Measurements from ENCODE around the gene NT5C3A. TPM values are rescaled to one million over a fixed set of nuclear protein-coding genes. Genes with fewer than 3 reads are reported as not detected.
"Not testable (repeated sequence)": the region's sequence is repeated elsewhere in the genome, so short reads cannot be mapped to it uniquely, and the experiment has no call there.

NT5C3A gene
- total and polyA plus RNA-seq, 2 donors, result 33.0 to 50.0 TPM

- not testable (repeated sequence) for H3K27ac ChIP-seq (ENCODE audit: low read depth in 1 of 2, low read length in 1 of 2); H3K9me3 ChIP-seq (ENCODE audit: control insufficient read depth in 2 of 2, insufficient read depth in 1 of 2, low read length in 1 of 2); H3K4me1 ChIP-seq (ENCODE audit: control insufficient read depth in 2 of 2, insufficient read depth in 2 of 2, low read length in 2 of 2); DNase-seq (ENCODE audit: low read depth in 6 of 9, low spot score in 9 of 9); H3K4me3 ChIP-seq (ENCODE audit: low read length in 2 of 2); H3K27me3 ChIP-seq (ENCODE audit: control insufficient read depth in 2 of 2, insufficient read depth in 1 of 2, low read length in 1 of 2); H3K36me3 ChIP-seq (ENCODE audit: control insufficient read depth in 2 of 2, insufficient read depth in 2 of 2, low read length in 1 of 2)
- WGBS, result no CpG with 5 or more reads among the region's 2 CpGs
Measured at GRCh38 chr7:32979902-32980301, 82.7 kb downstream of the NT5C3A start.

- 96% methylated on average over 6 of the region's 6 CpGs for WGBS
- H3K27me3 ChIP-seq (ENCODE audit: control insufficient read depth in 2 of 2, insufficient read depth in 1 of 2, low read length in 1 of 2); DNase-seq (ENCODE audit: low read depth in 6 of 9, low spot score in 9 of 9); H3K4me1 ChIP-seq (ENCODE audit: control insufficient read depth in 2 of 2, insufficient read depth in 2 of 2, low read length in 2 of 2); H3K36me3 ChIP-seq (ENCODE audit: control insufficient read depth in 2 of 2, insufficient read depth in 2 of 2, low read length in 1 of 2); H3K9me3 ChIP-seq (ENCODE audit: control insufficient read depth in 2 of 2, insufficient read depth in 1 of 2, low read length in 1 of 2); H3K27ac ChIP-seq (ENCODE audit: low read depth in 1 of 2, low read length in 1 of 2); H3K4me3 ChIP-seq (ENCODE audit: low read length in 2 of 2): not testable (repeated sequence)
Measured at GRCh38 chr7:32979246-32979645, 83.3 kb downstream of the NT5C3A start.

GRCh38 chr7:32977159-32977558, 85.4 kb downstream of the NT5C3A start:
- not testable (repeated sequence) for H3K36me3 ChIP-seq (ENCODE audit: control insufficient read depth in 2 of 2, insufficient read depth in 2 of 2, low read length in 1 of 2); H3K4me1 ChIP-seq (ENCODE audit: control insufficient read depth in 2 of 2, insufficient read depth in 2 of 2, low read length in 2 of 2); DNase-seq (ENCODE audit: low read depth in 6 of 9, low spot score in 9 of 9); H3K27me3 ChIP-seq (ENCODE audit: control insufficient read depth in 2 of 2, insufficient read depth in 1 of 2, low read length in 1 of 2); H3K9me3 ChIP-seq (ENCODE audit: control insufficient read depth in 2 of 2, insufficient read depth in 1 of 2, low read length in 1 of 2); H3K4me3 ChIP-seq (ENCODE audit: low read length in 2 of 2); H3K27ac ChIP-seq (ENCODE audit: low read depth in 1 of 2, low read length in 1 of 2)
- WGBS, result 99% methylated on average over 2 of the region's 2 CpGs

GRCh38 chr7:32971967-32972366, 90.6 kb downstream of the NT5C3A start:
- H3K36me3 ChIP-seq (ENCODE audit: control insufficient read depth in 2 of 2, insufficient read depth in 2 of 2, low read length in 1 of 2); H3K9me3 ChIP-seq (ENCODE audit: control insufficient read depth in 2 of 2, insufficient read depth in 1 of 2, low read length in 1 of 2); H3K27ac ChIP-seq (ENCODE audit: low read depth in 1 of 2, low read length in 1 of 2); H3K4me1 ChIP-seq (ENCODE audit: control insufficient read depth in 2 of 2, insufficient read depth in 2 of 2, low read length in 2 of 2); H3K4me3 ChIP-seq (ENCODE audit: low read length in 2 of 2); H3K27me3 ChIP-seq (ENCODE audit: control insufficient read depth in 2 of 2, insufficient read depth in 1 of 2, low read length in 1 of 2); DNase-seq (ENCODE audit: low read depth in 6 of 9, low spot score in 9 of 9): not testable (repeated sequence)
- WGBS, result 94% methylated on average over 2 of the region's 3 CpGs

GRCh38 chr7:32967268-32967582, 95.4 kb downstream of the NT5C3A start:
- WGBS, result 92% methylated on average over 4 of the region's 4 CpGs
- H3K36me3 ChIP-seq (ENCODE audit: control insufficient read depth in 2 of 2, insufficient read depth in 2 of 2, low read length in 1 of 2); H3K27ac ChIP-seq (ENCODE audit: low read depth in 1 of 2, low read length in 1 of 2); H3K9me3 ChIP-seq (ENCODE audit: control insufficient read depth in 2 of 2, insufficient read depth in 1 of 2, low read length in 1 of 2); DNase-seq (ENCODE audit: low read depth in 6 of 9, low spot score in 9 of 9); H3K4me1 ChIP-seq (ENCODE audit: control insufficient read depth in 2 of 2, insufficient read depth in 2 of 2, low read length in 2 of 2); H3K4me3 ChIP-seq (ENCODE audit: low read length in 2 of 2); H3K27me3 ChIP-seq (ENCODE audit: control insufficient read depth in 2 of 2, insufficient read depth in 1 of 2, low read length in 1 of 2): not testable (repeated sequence)

- not testable (repeated sequence) for H3K4me3 ChIP-seq (ENCODE audit: low read length in 2 of 2); H3K4me1 ChIP-seq (ENCODE audit: control insufficient read depth in 2 of 2, insufficient read depth in 2 of 2, low read length in 2 of 2); H3K27me3 ChIP-seq (ENCODE audit: control insufficient read depth in 2 of 2, insufficient read depth in 1 of 2, low read length in 1 of 2); DNase-seq (ENCODE audit: low read depth in 6 of 9, low spot score in 9 of 9); H3K27ac ChIP-seq (ENCODE audit: low read depth in 1 of 2, low read length in 1 of 2); H3K9me3 ChIP-seq (ENCODE audit: control insufficient read depth in 2 of 2, insufficient read depth in 1 of 2, low read length in 1 of 2); H3K36me3 ChIP-seq (ENCODE audit: control insufficient read depth in 2 of 2, insufficient read depth in 2 of 2, low read length in 1 of 2)
- WGBS, result 90% methylated on average over 3 of the region's 5 CpGs
Measured at GRCh38 chr7:32966489-32967267, 95.9 kb downstream of the NT5C3A start.

GRCh38 chr7:32964461-32965159, 98.0 kb downstream of the NT5C3A start:
- H3K27ac ChIP-seq (ENCODE audit: low read depth in 1 of 2, low read length in 1 of 2); H3K4me1 ChIP-seq (ENCODE audit: control insufficient read depth in 2 of 2, insufficient read depth in 2 of 2, low read length in 2 of 2); H3K27me3 ChIP-seq (ENCODE audit: control insufficient read depth in 2 of 2, insufficient read depth in 1 of 2, low read length in 1 of 2); H3K4me3 ChIP-seq (ENCODE audit: low read length in 2 of 2); DNase-seq (ENCODE audit: low read depth in 6 of 9, low spot score in 9 of 9); H3K9me3 ChIP-seq (ENCODE audit: control insufficient read depth in 2 of 2, insufficient read depth in 1 of 2, low read length in 1 of 2); H3K36me3 ChIP-seq (ENCODE audit: control insufficient read depth in 2 of 2, insufficient read depth in 2 of 2, low read length in 1 of 2): not testable (repeated sequence)
- 14% methylated on average over 6 of the region's 8 CpGs for WGBS

Other genes starting within 250 kb of the NT5C3A start
- 31.3 TPM for gene KBTBD2, start 171.0 kb downstream of the NT5C3A start, total RNA-seq
- 24.1 TPM for gene KBTBD2, start 171.0 kb downstream of the NT5C3A start, polyA plus RNA-seq
- gene FKBP9, start 105.3 kb downstream of the NT5C3A start, total RNA-seq, result 12.8 TPM
- gene FKBP9, start 105.3 kb downstream of the NT5C3A start, polyA plus RNA-seq, result 12.1 TPM
- gene RP9, start 46.6 kb upstream of the NT5C3A start, total RNA-seq, result 15.5 TPM
- 17.8 TPM for gene RP9, start 46.6 kb upstream of the NT5C3A start, polyA plus RNA-seq
- 12.1 TPM for gene BBS9, start 66.8 kb upstream of the NT5C3A start, total RNA-seq
- 6.9 TPM for gene BBS9, start 66.8 kb upstream of the NT5C3A start, polyA plus RNA-seq